Skeletal muscle cell (primary cell): ENCODE measurements around the gene MUC5B.

Experiments used
- DNase-seq: peaks from one replicate; pipeline ENCODE4 v3.0.0-alpha.2; 2010; ENCODE audit warnings: low read depth
- H3K4me3 ChIP-seq: 2 replicates; pipeline ENCODE4 v1.5.1; 2011; ENCODE audit warnings: low read depth, mild to moderate bottlenecking, control low read depth, low read length, moderate library complexity

MUC5B gene

DNA sequence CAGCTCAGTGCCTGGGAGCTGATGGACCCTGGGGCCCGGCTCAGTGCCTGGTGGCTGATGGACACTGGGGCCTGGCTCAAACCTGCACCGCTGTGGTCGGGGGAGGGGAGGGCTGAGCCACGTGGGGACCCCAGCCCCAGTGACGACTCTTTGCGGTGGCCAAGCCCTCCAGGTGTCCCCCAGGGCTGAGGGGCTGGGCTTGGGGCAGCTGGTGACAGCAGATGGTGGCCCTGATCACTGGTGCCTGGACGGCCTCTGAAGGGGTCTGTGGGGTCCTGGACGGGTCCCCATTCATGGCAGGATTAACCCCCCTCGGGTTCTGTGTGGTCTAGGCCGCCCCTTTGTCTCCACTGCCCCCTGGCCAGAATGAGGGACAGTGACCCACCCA lies 3.4 kb upstream of the MUC5B start:
- no peak overlapping the region for H3K4me3 ChIP-seq
- no peak for DNase-seq

- no peak for DNase-seq
- no peak overlapping the region for H3K4me3 ChIP-seq
Observed at GRCh38 chr11:1219834-1220815, 2.7 kb upstream of the MUC5B start.

GRCh38 chr11:1220941-1221721 lies 1.7 kb upstream of the MUC5B start:
- no peak overlapping the region for H3K4me3 ChIP-seq
- DNase-seq = no peak

DNA sequence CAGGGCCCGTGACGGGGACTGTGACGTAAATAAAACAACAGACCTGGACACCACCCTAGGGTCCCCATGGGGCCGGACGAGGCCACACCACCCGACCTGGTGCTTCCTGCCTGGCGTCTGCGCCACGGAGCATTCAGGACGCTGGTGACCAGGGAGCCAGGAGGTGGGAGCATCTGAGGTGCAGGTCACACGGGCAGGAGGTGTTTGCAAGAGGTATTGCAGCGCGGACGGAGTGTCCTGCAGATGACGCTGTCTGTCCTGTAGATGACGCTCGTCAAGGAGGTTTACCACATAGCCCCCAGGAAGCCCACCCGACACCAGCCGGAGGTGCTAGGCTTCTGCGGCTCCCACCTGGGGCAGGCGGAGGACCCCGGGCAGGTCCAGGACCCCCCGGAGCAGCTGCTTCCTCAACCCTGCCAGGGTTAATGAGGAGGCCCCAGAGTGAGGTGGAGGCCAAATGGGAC lies 986 bp upstream of the MUC5B start:
- no peak for DNase-seq
- no peak overlapping the region for H3K4me3 ChIP-seq

- DNase-seq = no peak
- H3K4me3 ChIP-seq = no peak overlapping the region
Observed at GRCh38 chr11:1223346-1224110, 662 bp downstream of the MUC5B start.

DNA sequence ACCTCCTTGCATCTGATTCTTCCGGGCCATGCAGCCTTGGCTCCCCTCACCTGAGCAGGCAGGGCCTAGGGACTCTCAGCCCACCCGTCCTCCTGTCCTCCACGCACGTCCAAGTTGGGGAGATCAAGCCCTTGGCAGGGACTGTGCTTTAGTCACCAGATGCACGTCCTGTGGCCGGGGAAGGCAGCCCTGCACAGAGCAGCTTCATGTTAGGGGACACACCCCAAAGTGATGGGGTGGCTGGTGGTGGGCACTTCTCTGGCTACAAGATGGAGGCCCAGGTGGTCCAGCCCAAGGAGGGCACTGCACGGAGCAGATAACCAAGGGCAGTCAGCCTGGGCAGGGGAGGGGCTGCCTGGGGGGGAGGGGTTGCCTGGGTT lies 1.2 kb downstream of the MUC5B start:
- no peak overlapping the region for H3K4me3 ChIP-seq
- no peak for DNase-seq

GRCh38 chr11:1224491-1225385 lies 1.9 kb downstream of the MUC5B start:
- no peak overlapping the region for H3K4me3 ChIP-seq

GRCh38 chr11:1225386-1226225 lies 2.7 kb downstream of the MUC5B start:
- DNase-seq = no peak
- H3K4me3 ChIP-seq = no peak overlapping the region

More at GRCh38 chr11:1224491-1225385, 1.9 kb downstream of the MUC5B start:
- DNase-seq = no peak

DNA sequence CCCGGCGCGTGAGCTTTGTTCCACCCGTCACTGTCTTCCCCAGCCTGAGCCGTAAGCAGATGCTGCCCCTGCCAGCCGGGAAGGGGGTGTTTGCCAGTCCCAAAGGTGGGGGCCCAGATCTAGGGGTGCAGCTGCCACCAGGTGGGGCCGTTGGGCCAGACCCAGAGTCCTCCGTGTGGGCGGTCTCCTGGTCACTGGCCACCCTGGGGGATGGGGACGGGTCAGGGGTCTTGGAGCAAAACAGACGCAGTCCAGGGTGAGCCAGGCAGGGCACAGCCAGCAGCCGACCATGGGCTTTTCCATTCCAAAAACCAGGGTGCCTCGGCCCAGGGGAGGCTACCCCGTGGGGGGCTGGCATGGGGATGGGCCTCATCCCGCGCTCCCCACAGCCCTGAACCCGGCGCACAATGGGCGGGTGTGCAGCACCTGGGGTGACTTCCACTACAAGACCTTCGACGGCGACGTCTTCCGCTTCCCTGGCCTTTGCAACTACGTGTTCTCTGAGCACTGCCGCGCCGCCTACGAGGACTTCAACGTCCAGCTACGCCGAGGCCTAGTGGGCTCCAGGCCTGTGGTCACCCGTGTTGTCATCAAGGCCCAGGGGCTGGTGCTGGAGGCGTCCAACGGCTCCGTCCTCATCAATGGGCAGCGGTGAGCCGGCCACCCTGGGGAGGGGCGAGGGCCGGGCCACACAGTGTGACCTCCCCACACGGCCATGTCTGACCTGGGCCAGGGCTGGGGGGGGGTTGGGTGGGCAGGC lies 3.5 kb downstream of the MUC5B start:
- DNase-seq = no peak
- H3K4me3 ChIP-seq = no peak overlapping the region

- no peak for DNase-seq
- H3K4me3 ChIP-seq = no peak overlapping the region
Observed at GRCh38 chr11:1226986-1227550, 4.2 kb downstream of the MUC5B start.

DNA sequence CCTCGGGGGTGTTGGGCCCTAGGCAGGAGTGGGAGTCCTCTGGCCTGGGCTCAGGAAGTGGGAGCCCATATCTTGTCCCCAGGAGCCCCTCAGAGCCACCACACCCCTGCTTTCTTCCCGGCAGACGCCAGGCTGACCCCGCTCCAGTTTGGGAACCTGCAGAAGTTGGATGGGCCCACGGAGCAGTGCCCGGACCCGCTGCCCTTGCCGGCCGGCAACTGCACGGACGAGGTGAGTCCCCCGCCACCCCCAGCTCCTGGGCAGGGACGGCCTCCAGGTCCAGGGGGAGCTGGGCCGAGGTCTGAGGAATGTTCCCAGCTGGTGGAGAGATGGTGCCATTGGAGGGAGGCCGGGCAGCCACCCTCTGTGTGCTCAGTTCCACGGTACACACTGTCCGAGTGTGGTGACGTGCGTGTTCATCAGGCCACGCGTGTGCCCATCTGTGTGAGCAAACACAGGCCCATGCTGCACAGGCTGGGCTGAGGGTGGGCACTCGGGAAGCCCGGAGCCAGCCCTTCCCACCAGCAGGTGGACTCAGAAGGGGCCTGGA lies 4.8 kb downstream of the MUC5B start:
- H3K4me3 ChIP-seq = no peak overlapping the region
- no peak for DNase-seq

DNA sequence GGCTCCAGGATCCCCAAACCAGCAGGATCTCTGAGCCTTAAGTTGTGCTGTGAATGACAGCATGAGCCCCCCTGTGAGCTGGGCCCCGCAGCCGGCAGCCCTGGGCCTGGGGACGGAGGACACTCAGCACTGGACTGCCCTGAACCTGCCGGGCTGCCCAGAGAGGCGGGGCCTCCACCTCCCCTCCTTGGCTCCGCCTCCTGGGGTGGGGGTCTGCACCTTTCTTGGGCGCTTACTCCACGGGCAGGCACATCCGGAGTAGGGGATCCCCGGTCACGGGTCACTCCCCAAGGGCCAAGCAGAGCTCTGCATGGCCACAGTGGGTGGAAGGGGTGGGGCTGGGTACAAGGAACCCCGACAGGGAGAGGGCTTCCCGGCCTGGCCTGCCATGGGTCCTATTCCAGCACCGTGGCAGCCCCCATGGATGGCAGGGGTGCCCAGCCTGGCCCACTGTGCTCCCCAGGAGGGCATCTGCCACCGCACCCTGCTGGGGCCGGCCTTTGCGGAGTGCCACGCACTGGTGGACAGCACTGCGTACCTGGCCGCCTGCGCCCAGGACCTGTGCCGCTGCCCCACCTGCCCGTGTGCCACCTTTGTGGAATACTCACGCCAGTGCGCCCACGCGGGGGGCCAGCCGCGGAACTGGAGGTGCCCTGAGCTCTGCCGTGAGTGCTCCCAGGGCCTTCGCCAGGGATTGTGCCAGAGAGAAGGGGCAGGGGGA lies 5.4 kb downstream of the MUC5B start:
- DNase-seq = no peak
- H3K4me3 ChIP-seq = no peak overlapping the region

DNA sequence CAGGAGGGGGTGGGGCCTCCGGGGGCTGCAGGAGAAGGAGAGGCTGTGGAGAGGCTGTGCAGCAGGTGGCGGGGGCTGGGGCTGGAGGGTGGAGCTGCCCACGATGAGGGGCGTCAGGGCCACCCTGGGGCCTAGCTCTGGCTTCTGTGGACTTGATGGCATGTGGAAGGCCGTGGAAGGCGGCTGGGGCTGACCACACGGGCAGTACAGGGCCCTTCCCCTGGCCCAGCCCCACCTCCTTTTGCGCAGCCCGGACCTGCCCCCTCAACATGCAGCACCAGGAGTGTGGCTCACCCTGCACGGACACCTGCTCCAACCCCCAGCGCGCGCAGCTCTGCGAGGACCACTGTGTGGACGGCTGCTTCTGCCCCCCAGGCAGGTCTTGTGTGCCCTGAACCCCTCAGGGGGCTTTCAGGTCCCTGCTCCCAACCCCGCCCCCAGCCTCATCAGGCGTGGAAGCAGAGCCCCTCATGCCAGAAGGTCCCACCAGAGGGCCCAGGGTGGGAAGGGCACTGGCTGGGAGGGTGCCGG lies 6.1 kb downstream of the MUC5B start:
- DNase-seq = no peak
- no peak overlapping the region for H3K4me3 ChIP-seq

DNA sequence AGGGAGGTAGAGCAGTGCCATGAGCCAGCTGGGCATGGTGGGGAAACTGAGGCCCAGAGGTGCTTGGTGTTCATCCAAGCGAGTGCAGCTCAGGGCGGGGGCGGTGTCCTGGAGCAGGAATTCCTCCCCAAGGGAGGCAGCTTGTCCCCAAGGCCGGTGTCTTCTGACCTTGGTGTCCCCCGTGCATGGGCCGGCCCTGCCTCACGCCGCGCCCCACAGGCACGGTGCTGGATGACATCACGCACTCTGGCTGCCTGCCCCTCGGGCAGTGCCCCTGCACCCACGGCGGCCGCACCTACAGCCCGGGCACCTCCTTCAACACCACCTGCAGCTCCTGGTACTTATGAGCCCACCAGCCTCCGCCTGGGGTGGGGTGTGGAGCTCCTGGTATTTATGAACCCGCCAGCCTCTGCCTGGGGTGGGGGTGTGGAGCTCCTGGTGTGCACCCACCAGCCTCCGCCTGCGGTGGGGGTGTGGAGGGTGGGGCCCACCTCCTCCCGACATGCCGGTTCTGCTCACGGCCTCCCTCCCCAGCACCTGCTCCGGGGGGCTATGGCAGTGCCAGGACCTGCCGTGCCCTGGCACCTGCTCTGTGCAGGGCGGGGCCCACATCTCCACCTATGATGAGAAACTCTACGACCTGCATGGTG lies 6.7 kb downstream of the MUC5B start:
- no peak for DNase-seq
- no peak overlapping the region for H3K4me3 ChIP-seq

- no peak overlapping the region for H3K4me3 ChIP-seq
- no peak for DNase-seq
Observed at GRCh38 chr11:1230121-1230455, 7.2 kb downstream of the MUC5B start.
